ENCODE measurements around the gene PROCA1. TPM values are rescaled to one million over a fixed set of nuclear protein-coding genes. Genes with fewer than 3 reads are reported as not detected.
A peak's percentile ranks its signal among the peaks of the same experiment; 100 is the strongest.
"Not testable (repeated sequence)": the region's sequence is repeated elsewhere in the genome, so short reads cannot be mapped to it uniquely, and the experiment has no call there.

Gene PROCA1
- polyA plus RNA-seq, 1 experiment, result 0.71 TPM

- CTCF ChIA-PET, result interaction anchor here (10.9 kb wide), 1 partner anchor 25 kb away, joined by 416 read pairs; the partner anchor contains the start of gene TRAF4
- Histone ChIP-seq H3K4me3 (ENCODE audit: low read depth, low read length) (no peak overlapping the region), H3K27me3 (ENCODE audit: control insufficient read depth, insufficient read depth, low read length) (no peaks in the 10 kb centered on the region), H3K36me3 (ENCODE audit: control insufficient read depth, insufficient read depth, low read length) (peaks cover 18% of the 10 kb centered on the region)
- DNase-seq (ENCODE audit: low read depth), result no peak
- TF ChIP-seq, protein P1, sequence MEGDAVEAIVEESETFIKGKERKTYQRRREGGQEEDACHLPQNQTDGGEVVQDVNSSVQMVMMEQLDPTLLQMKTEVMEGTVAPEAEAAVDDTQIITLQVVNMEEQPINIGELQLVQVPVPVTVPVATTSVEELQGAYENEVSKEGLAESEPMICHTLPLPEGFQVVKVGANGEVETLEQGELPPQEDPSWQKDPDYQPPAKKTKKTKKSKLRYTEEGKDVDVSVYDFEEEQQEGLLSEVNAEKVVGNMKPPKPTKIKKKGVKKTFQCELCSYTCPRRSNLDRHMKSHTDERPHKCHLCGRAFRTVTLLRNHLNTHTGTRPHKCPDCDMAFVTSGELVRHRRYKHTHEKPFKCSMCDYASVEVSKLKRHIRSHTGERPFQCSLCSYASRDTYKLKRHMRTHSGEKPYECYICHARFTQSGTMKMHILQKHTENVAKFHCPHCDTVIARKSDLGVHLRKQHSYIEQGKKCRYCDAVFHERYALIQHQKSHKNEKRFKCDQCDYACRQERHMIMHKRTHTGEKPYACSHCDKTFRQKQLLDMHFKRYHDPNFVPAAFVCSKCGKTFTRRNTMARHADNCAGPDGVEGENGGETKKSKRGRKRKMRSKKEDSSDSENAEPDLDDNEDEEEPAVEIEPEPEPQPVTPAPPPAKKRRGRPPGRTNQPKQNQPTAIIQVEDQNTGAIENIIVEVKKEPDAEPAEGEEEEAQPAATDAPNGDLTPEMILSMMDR (IDR thresholded peaks at IDR 0.05; ENCODE audit: insufficient read depth, low read depth, low read length), result no peak
- POLR2A ChIA-PET, result no interaction called here
Measured at GRCh38 chr17:28723159-28723835, 11.6 kb upstream of the PROCA1 start.

GRCh38 chr17:28722417-28723158 is 10.9 kb upstream of the PROCA1 start:
- H3K27me3 ChIP-seq (ENCODE audit: control insufficient read depth, insufficient read depth, low read length), result no peaks in the 10 kb centered on the region
- TF ChIP-seq, protein P1 (IDR thresholded peaks at IDR 0.05; ENCODE audit: insufficient read depth, low read depth, low read length), result no peak
- H3K4me3 ChIP-seq (ENCODE audit: low read depth, low read length), result no peak overlapping the region
- ChIA-PET CTCF (interaction anchor here (0.9 to 1.5 kb wide), 2 partner anchors 28 to 227 kb away, joined by 3 to 10 read pairs; no protein-coding TSS in a partner anchor), POLR2A (no interaction called here)
- no peak for DNase-seq (ENCODE audit: low read depth)
- peaks cover 18% of the 10 kb centered on the region for H3K36me3 ChIP-seq (ENCODE audit: control insufficient read depth, insufficient read depth, low read length)

DNA sequence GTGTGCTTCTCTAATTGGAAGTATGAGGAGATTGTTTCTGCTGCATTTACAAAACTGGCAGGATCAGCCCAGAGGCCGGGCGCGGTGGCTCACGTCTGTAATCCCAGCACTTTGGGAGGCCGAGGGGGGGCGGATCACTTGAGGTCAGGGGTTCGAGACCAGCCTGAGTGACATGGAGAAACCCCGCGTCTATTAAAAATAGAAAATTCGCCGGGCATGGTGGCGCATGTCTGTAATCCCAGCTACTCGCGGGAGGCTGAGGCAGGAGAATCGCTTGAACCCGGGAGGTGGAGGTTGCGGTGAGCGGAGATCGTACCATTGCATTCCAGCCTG is 9.3 kb upstream of the PROCA1 start:
- POLR2A ChIA-PET; DNase-seq (ENCODE audit: low read depth); H3K27me3 ChIP-seq (ENCODE audit: control insufficient read depth, insufficient read depth, low read length): not testable (repeated sequence)
- Histone ChIP-seq H3K4me3 (ENCODE audit: low read depth, low read length) (peak overlapping the region; percentile 60), H3K36me3 (ENCODE audit: control insufficient read depth, insufficient read depth, low read length) (peaks cover 18% of the 10 kb centered on the region)
- CTCF ChIA-PET, result interaction anchor here (1.1 to 1.2 kb wide), 3 partner anchors 10 to 43 kb away, joined by 3 to 4 read pairs (median 3); partner anchors contain the start of gene PROCA1

DNA sequence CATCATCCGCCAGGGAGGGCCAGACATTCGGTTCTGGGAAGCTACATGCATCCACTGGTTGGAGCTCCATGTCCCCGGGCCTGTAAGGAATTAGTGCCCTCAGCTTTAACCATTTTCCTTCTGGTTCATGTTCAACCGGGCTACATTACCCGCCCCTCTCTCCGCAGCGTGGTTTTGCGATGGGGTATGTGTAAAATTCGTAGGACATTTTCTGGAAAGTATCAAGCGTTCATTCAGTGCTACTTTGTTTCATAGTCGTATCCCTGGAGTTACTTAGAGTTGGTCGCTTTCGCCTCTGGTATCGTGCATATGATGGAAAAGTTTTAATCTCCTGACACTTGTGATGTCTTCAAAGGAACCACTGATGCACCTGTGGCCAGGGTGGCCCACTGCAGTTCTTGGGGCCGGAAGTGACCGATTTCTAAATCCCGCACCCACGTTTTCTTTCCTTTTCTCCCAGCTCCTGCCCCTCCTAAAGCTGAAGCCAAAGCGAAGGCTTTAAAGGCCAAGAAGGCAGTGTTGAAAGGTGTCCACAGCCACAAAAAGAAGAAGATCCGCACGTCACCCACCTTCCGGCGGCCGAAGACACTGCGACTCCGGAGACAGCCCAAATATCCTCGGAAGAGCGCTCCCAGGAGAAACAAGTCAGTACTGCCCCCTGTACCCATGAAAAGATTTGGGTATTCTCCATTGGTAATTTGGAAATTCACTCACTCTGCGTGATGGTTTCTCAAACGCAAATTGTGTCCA is 8.7 kb upstream of the PROCA1 start:
- peak overlapping the region; percentile 60 for H3K4me3 ChIP-seq (ENCODE audit: low read depth, low read length)
- CTCF ChIA-PET, result interaction anchor here (1.1 to 1.4 kb wide), 3 partner anchors 9 to 233 kb away, joined by 3 to 8 read pairs (median 4); partner anchors contain the start of gene PROCA1
- H3K27me3 ChIP-seq (ENCODE audit: control insufficient read depth, insufficient read depth, low read length), result no peaks in the 10 kb centered on the region
- TF ChIP-seq, protein P1 (IDR thresholded peaks at IDR 0.05; ENCODE audit: insufficient read depth, low read depth, low read length), result peak; percentile 13; the same call in 1 of the 2 replicates
- H3K36me3 ChIP-seq (ENCODE audit: control insufficient read depth, insufficient read depth, low read length), result peaks cover 19% of the 10 kb centered on the region
- POLR2A ChIA-PET, result interaction anchor here (0.6 to 1.4 kb wide), 4 partner anchors 9 to 420 kb away, joined by 3 to 40 read pairs (median 9); partner anchors contain the start of genes PHF12 and PROCA1
- DNase-seq (ENCODE audit: low read depth), result no peak

GRCh38 chr17:28719021-28719433 is 7.3 kb upstream of the PROCA1 start:
- peaks cover 27% of the 10 kb centered on the region for H3K36me3 ChIP-seq (ENCODE audit: control insufficient read depth, insufficient read depth, low read length)
- POLR2A ChIA-PET, result interaction anchor here (0.7 to 1.4 kb wide), 4 partner anchors 8 to 233 kb away, joined by 4 to 40 read pairs (median 10); partner anchors contain the start of genes NEK8, PHF12 and PROCA1
- H3K4me3 ChIP-seq (ENCODE audit: low read depth, low read length), result peak overlapping the region; percentile 55
- CTCF ChIA-PET, result interaction anchor here (1.0 to 1.9 kb wide), 5 partner anchors 7 to 235 kb away, joined by 3 to 9 read pairs (median 4); partner anchors contain the start of genes DHRS13 and PROCA1
- no peaks in the 10 kb centered on the region for H3K27me3 ChIP-seq (ENCODE audit: control insufficient read depth, insufficient read depth, low read length)
- TF ChIP-seq, protein P1 (IDR thresholded peaks at IDR 0.05; ENCODE audit: insufficient read depth, low read depth, low read length), result no peak
- no peak for DNase-seq (ENCODE audit: low read depth)

All from BJ (cell line).